Hematopoietic multipotent progenitor cell treated with erythropoietin and hydrocortisone succinate and interleukin-3 and kit ligand, for 8 days (in vitro differentiated cells): Measurements from ENCODE around the gene PCK1.

Source experiments
- DNase-seq: peaks from one replicate; pipeline ENCODE4 v3.0.0-alpha.2; 2015

Gene PCK1

DNA sequence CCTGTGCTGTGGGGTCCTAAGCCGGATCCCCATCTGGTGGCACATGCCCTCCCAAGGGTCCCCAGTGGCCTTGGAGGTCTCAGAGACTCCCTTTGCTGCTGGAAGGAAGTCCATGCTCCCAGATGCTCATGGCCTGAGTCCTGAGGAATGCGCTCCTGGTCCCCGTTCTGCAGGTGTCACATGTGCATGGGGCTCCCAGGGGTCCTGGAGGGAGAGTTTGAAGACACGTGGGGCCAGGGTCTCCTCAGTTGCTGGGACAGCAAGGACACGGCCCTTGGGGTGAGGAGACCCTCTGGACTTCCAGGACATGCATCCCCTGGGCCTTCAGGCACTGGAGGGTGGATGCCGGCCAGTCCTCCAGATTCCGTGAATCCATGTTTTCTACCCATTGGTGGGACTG lies 47.6 kb downstream of the PCK1 start:
- no peak for DNase-seq

DNA sequence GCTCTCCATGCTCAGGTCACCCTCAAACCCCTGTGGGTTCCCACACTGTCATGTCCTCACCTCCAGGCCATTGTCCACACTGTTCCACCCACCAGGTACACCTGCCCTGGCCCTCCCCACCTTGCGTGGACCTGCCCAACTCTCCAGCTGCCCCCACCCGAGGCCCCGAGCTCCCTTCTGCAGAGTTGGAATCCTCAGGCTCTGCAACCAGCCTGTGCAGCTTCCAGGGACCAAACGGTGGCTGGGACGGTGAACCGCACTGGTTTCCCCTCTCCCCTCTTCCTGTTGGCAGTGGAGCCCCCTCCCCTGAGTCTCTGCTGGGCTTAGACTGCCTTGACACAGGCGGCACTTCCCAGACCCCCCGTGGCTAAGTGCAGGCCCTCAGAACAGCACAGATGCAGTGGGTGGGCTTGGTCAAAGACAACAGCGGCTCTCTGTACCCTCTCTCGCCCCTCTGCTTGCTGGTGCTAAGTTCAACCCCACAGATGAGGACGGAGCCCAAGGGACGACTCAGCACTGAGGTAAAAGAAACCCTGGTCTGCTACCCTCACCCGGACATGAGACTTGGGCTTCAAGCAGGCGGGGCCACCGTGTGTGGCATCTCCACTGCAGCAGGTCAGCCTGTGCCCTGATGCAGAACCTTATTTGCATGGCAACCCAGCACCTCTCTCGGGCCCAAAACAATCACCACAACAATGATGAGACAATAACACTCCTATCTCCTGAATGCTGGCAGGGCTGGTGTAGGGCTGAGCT lies 48.4 kb downstream of the PCK1 start:
- DNase-seq, result no peak

DNA sequence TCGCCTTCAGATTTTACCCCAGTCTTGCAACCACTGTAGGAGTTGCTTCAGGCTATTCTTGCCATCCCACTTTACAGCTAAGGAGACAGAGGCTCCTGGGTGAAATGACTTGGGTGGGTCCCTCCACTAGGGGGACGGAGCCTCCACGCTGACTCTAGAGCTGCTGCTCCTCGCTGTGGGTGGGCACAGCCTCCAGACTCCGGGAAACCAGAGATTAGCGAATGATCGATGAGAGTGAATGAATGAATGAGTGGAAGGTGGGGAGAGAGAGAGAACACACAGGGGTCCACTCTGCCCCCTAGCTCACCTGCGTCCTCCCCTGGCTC lies 48.9 kb downstream of the PCK1 start:
- no peak for DNase-seq

- no peak for DNase-seq
Observed at GRCh38 chr20:57610261-57610952, 49.5 kb downstream of the PCK1 start.

DNA sequence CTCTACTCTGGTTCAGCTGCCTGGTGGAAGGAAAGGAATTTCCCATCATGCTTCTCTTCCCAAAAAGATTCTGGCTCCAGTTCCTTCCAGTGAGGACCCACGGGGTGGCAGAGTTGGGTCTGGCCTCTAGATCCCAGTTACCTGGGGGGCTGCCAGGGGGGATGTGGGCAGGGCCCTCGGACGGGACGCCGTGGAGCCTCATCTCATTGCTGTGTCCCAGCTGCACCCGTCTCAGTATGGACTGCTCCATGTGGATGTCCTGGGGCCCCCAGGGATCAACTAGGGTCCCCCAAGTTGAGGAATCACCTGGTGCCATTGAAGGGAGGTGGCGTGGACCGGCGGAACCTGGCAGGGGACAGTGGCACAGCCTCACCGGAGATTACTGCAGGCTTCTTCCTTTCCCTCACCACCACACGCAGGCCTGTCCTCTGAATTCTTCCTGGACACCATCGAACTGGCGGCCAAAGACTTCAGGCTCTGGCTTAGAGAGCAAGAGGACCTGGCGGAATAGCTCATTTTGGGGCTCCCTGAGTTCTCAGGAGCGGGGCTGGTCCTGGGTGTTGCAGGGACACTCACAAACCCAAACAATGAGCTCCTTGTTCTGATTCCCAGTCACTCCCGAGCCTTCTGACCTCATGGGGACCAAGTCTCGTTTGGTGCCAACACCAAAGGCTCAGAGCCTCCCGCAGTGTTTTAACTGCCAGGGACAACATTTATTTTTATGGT lies 50.8 kb downstream of the PCK1 start:
- DNase-seq, result no peak

DNA sequence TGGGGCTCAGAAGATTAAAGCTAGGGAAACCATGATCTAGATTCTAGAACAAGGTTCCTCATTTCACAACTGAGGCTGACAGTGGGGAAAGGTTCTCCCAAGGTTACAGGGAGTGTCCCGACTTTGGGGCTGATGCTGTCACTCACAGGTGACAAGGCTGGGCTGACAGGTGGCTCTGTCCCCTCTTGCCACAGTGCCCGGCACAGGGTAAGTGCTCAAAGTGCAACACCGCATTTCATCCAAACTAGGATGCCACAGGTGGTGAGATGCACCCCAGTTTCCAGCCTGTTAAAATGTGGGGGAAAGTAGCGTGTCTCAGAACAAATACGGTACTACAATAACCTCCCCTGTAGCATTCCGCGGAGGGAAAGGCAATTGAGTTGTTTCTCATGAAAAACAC lies 51.5 kb downstream of the PCK1 start:
- no peak for DNase-seq

GRCh38 chr20:57612916-57613315 lies 52.0 kb downstream of the PCK1 start:
- DNase-seq, result no peak

- DNase-seq, result no peak
Observed at GRCh38 chr20:57613481-57613921, 52.6 kb downstream of the PCK1 start.

GRCh38 chr20:57614490-57615444 lies 53.9 kb downstream of the PCK1 start:
- DNase-seq, result no peak

GRCh38 chr20:57615445-57615811 lies 54.5 kb downstream of the PCK1 start:
- DNase-seq, result no peak

DNA sequence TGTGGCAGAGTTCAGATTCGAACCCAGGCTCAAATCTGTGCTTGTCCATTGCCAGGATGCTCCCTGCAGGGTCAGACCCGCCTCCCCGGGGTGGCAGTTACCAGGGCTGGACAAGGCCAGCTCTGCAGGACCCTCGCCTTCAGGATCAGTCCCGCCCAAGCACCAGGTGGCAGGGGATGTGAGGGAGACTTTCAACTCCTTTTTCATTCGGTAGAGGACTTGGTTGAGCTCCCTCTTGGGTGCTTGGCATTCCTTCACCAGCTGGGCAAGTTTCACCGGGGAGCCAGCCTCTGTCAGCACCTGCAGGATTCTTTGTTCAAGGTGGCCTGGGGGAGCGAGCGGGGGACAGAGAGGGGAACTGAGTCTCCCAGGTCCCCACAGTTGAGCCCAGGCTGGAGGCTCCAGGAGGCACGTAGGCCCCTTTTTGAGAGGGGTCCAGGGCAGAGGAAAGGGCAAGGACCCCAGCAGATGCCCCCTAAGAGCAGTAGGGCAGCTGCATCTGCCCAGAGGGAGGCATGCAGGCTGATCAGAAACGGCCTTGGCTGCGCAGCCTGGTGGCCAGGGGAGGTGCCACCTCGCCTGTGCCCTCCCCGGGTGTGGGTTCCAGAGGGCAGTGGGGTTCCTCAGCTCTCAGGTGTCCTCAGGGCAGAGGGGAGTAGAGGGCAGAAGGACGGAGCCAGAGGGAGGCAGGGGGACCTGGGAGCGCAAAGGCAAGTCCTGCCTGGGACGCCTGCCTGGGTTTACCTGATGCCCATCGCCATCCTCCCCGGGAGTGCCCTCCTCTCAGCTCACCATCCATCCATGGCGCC lies 55.4 kb downstream of the PCK1 start:
- DNase-seq, result no peak

- DNase-seq, result no peak
Observed at GRCh38 chr20:57617079-57617795, 56.3 kb downstream of the PCK1 start.
